HEK293 (cell line): ENCODE results near the gene CDYL2.

ENCODE experiments used
- CTCF ChIA-PET: fragments of 350-600 bp; formaldehyde crosslinking; extraction: SDS; loops from one replicate; lab custom pipeline; 2021; ENCODE audit warnings: antibody characterized with exemption; lab: Yijun Ruan, JAX
- POLR2A ChIA-PET: fragments of 300-600 bp; formaldehyde crosslinking; extraction: SDS; loops from one replicate; lab custom pipeline; 2020; ENCODE audit warnings: antibody characterized with exemption, inconsistent platforms; lab: Yijun Ruan, JAX
- H3K27ac ChIP-seq: fragments of 200-500 bp; sonication (Bioruptor generic); 2 replicates; pipeline ENCODE4 v1.5.1; 2014; ENCODE audit warnings: low read depth, low read length, control low read depth, inconsistent platforms; ENCODE audit errors: extremely low read depth
- H3K36me3 ChIP-seq, 2 experiments: fragments of 200-500 bp in 1 of 2; sonication (Bioruptor generic) in 1 of 2; 1 replicate in 1 of 2; 2 replicates in 1 of 2; pipeline ENCODE4 v1.5.1; 2014 to 2017; ENCODE audit warnings: inconsistent platforms in 2 of 2, low read length in 2 of 2; ENCODE audit not compliant: control insufficient read depth in 2 of 2, insufficient read depth in 1 of 2
- H3K4me1 ChIP-seq: fragments of 200-500 bp; sonication (Bioruptor generic); 2 replicates; pipeline ENCODE4 v1.5.1; 2014; ENCODE audit warnings: mild to moderate bottlenecking, low read length, inconsistent platforms; ENCODE audit not compliant: control insufficient read depth, insufficient read depth
- H3K4me3 ChIP-seq: 2 replicates; pipeline ENCODE4 v1.5.1; 2011; ENCODE audit warnings: low read depth, mild to moderate bottlenecking, control low read depth, low read length, moderate library complexity
- H3K9me3 ChIP-seq: fragments of 200-500 bp; sonication (Bioruptor generic); 2 replicates; pipeline ENCODE4 v1.5.1; 2014; ENCODE audit warnings: low read depth, low read length, inconsistent platforms; ENCODE audit not compliant: control insufficient read depth, insufficient read depth
- CTCF ChIP-seq: fragments of 450-650 bp; formaldehyde crosslinking; IDR thresholded peaks from 2 replicates; pipeline ENCODE4 v1.5.1; 2016; ENCODE audit warnings: missing biosample characterization, missing genetic modification characterization
- MYNN ChIP-seq: fragments of 450-650 bp; formaldehyde crosslinking; IDR thresholded peaks from 2 replicates; pipeline ENCODE4 v1.5.1; 2016; ENCODE audit warnings: missing biosample characterization, missing genetic modification characterization, borderline replicate concordance
- OVOL3 ChIP-seq: fragments of 450-650 bp; formaldehyde crosslinking; IDR thresholded peaks from 2 replicates; pipeline ENCODE4 v1.5.1; 2016; ENCODE audit warnings: missing biosample characterization, missing genetic modification characterization
- SCRT1 ChIP-seq: fragments of 450-650 bp; formaldehyde crosslinking; IDR thresholded peaks from 2 replicates; pipeline ENCODE4 v1.5.1; 2016; ENCODE audit warnings: missing biosample characterization, missing genetic modification characterization, borderline replicate concordance
- ZBTB10 ChIP-seq: fragments of 450-650 bp; formaldehyde crosslinking; IDR thresholded peaks from 2 replicates; pipeline ENCODE4 v1.5.1; 2016; ENCODE audit warnings: missing biosample characterization, missing genetic modification characterization
- ZBTB20 ChIP-seq: fragments of 450-650 bp; formaldehyde crosslinking; IDR thresholded peaks from 2 replicates; pipeline ENCODE4 v1.5.1; 2016; ENCODE audit warnings: missing biosample characterization, missing genetic modification characterization
- ZFP41 ChIP-seq: fragments of 450-650 bp; formaldehyde crosslinking; IDR thresholded peaks from 2 replicates; pipeline ENCODE4 v1.5.1; 2016; ENCODE audit warnings: missing biosample characterization, missing genetic modification characterization, borderline replicate concordance
- ZNF341 ChIP-seq: fragments of 450-650 bp; formaldehyde crosslinking; IDR thresholded peaks from 2 replicates; pipeline ENCODE4; 2016; ENCODE audit warnings: low read depth, missing biosample characterization, missing genetic modification characterization
- ZNF433 ChIP-seq: fragments of 450-650 bp; formaldehyde crosslinking; IDR thresholded peaks from 2 replicates; pipeline ENCODE4 v1.5.1; 2016; ENCODE audit warnings: missing biosample characterization, missing genetic modification characterization, low read depth
- ZNF514 ChIP-seq: fragments of 450-650 bp; formaldehyde crosslinking; IDR thresholded peaks from 2 replicates; pipeline ENCODE4 v1.5.1; 2016; ENCODE audit warnings: missing biosample characterization, missing genetic modification characterization
- ZNF555 ChIP-seq: fragments of 450-650 bp; formaldehyde crosslinking; conservative IDR thresholded peaks from 2 replicates; pipeline ENCODE4 v1.5.1; 2017; ENCODE audit warnings: missing biosample characterization, mild to moderate bottlenecking, missing genetic modification characterization, inconsistent platforms
- ZNF701 ChIP-seq: fragments of 450-650 bp; formaldehyde crosslinking; IDR thresholded peaks from 2 replicates; pipeline ENCODE4 v1.5.1; 2016; ENCODE audit warnings: missing biosample characterization, missing genetic modification characterization
- ZNF776 ChIP-seq: fragments of 450-650 bp; formaldehyde crosslinking; IDR thresholded peaks from 2 replicates; pipeline ENCODE4 v1.5.0; 2017; ENCODE audit warnings: missing biosample characterization, missing genetic modification characterization, borderline replicate concordance
- ZNF785 ChIP-seq: fragments of 450-650 bp; formaldehyde crosslinking; IDR thresholded peaks from 2 replicates; pipeline ENCODE4 v1.5.1; 2016; ENCODE audit warnings: missing biosample characterization, missing genetic modification characterization
- ZNF830 ChIP-seq: fragments of 450-650 bp; IDR thresholded peaks from 2 replicates; pipeline ENCODE4 v1.5.0; 2018; ENCODE audit warnings: missing biosample characterization, missing genetic modification characterization, low read depth, mild to moderate bottlenecking, moderate library complexity
- ZSCAN30 ChIP-seq: fragments of 450-650 bp; IDR thresholded peaks from 2 replicates; pipeline ENCODE4 v1.5.1; 2018; ENCODE audit warnings: missing biosample characterization, mild to moderate bottlenecking, missing genetic modification characterization, moderate library complexity
- TF ChIP-seq, protein P1 (sequence below): IDR thresholded peaks from 2 replicates; pipeline ENCODE4 v1.6.1; 2011; ENCODE audit warnings: mild to moderate bottlenecking, low read depth, low read length, borderline replicate concordance
- TF ChIP-seq, protein P2 (sequence below): fragments of 450-650 bp; formaldehyde crosslinking; IDR thresholded peaks from 2 replicates; pipeline ENCODE4 v1.5.1; 2016; ENCODE audit warnings: missing biosample characterization, missing genetic modification characterization
- TF ChIP-seq, protein P3 (sequence below): fragments of 450-650 bp; formaldehyde crosslinking; conservative IDR thresholded peaks from 2 replicates; pipeline ENCODE4 v1.5.1; 2016; ENCODE audit warnings: low read depth, missing biosample characterization, missing genetic modification characterization
- TF ChIP-seq, protein P4 (sequence below): fragments of 450-650 bp; formaldehyde crosslinking; IDR thresholded peaks from 2 replicates; pipeline ENCODE4 v1.5.1; 2016; ENCODE audit warnings: missing biosample characterization, missing genetic modification characterization, borderline replicate concordance

Gene CDYL2

DNA sequence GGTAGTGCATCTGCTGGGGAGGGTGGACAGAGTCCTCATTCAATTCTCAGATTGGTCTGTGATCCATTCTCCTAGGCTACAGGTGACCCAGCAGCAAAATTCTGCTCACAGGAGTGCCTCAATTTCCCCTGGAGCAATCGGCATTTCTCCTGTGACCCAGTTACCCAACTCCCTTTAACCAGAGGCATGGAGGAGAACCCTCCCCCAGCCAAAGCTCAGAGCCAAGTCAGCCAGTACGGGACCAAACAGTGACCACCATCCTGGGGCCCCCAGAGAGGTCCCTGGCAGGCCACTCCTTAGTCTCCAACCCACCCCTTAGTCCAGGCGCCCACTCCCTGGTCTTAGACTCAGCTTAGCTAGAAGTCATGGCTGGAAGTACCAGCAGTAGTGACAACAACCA is 188.0 kb downstream of the CDYL2 start:
- ChIA-PET CTCF (no interaction called here), POLR2A (no interaction called here)
- Histone ChIP-seq H3K27ac (no peak overlapping the region), H3K9me3 (no peaks in the 10 kb centered on the region), H3K4me3 (no peak overlapping the region), H3K36me3 (peaks cover 0 to 17% of the 10 kb centered on the region in 2 experiments; a peak in 1 of 3 replicates), H3K4me1 (no peaks in the 10 kb centered on the region)
- TF ChIP-seq ZFP41 (tag by site-specific recombination) (no peak), ZNF701 (tag by site-specific recombination) (no peak), CTCF (no peak), ZBTB10 (tag by site-specific recombination) (no peak), ZNF785 (tag by site-specific recombination) (no peak), SCRT1 (no peak), ZNF341 (no peak), ZBTB20 (tag by site-specific recombination) (no peak), ZNF555 (tag by site-specific recombination) (no peak), ZSCAN30 (no peak), ZNF830 (tag by site-specific recombination) (no peak), OVOL3 (tag by site-specific recombination) (no peak), MYNN (tag by site-specific recombination) (no peak), ZNF776 (no peak), ZNF514 (tag by site-specific recombination) (no peak), ZNF433 (tag by site-specific recombination) (no peak)
- TF ChIP-seq, protein P1, sequence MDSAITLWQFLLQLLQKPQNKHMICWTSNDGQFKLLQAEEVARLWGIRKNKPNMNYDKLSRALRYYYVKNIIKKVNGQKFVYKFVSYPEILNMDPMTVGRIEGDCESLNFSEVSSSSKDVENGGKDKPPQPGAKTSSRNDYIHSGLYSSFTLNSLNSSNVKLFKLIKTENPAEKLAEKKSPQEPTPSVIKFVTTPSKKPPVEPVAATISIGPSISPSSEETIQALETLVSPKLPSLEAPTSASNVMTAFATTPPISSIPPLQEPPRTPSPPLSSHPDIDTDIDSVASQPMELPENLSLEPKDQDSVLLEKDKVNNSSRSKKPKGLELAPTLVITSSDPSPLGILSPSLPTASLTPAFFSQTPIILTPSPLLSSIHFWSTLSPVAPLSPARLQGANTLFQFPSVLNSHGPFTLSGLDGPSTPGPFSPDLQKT: no peak
- TF ChIP-seq, protein P2, sequence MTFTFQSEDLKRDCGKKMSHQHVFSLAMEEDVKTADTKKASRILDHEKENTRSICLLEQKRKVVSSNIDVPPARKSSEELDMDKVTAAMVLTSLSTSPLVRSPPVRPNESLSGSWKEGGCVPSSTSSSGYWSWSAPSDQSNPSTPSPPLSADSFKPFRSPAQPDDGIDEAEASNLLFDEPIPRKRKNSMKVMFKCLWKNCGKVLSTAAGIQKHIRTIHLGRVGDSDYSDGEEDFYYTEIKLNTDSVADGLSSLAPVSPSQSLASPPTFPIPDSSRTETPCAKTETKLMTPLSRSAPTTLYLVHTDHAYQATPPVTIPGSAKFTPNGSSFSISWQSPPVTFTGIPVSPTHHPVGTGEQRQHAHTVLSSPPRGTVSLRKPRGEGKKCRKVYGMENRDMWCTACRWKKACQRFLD (tag by site-specific recombination): no peak
- TF ChIP-seq, protein P3, sequence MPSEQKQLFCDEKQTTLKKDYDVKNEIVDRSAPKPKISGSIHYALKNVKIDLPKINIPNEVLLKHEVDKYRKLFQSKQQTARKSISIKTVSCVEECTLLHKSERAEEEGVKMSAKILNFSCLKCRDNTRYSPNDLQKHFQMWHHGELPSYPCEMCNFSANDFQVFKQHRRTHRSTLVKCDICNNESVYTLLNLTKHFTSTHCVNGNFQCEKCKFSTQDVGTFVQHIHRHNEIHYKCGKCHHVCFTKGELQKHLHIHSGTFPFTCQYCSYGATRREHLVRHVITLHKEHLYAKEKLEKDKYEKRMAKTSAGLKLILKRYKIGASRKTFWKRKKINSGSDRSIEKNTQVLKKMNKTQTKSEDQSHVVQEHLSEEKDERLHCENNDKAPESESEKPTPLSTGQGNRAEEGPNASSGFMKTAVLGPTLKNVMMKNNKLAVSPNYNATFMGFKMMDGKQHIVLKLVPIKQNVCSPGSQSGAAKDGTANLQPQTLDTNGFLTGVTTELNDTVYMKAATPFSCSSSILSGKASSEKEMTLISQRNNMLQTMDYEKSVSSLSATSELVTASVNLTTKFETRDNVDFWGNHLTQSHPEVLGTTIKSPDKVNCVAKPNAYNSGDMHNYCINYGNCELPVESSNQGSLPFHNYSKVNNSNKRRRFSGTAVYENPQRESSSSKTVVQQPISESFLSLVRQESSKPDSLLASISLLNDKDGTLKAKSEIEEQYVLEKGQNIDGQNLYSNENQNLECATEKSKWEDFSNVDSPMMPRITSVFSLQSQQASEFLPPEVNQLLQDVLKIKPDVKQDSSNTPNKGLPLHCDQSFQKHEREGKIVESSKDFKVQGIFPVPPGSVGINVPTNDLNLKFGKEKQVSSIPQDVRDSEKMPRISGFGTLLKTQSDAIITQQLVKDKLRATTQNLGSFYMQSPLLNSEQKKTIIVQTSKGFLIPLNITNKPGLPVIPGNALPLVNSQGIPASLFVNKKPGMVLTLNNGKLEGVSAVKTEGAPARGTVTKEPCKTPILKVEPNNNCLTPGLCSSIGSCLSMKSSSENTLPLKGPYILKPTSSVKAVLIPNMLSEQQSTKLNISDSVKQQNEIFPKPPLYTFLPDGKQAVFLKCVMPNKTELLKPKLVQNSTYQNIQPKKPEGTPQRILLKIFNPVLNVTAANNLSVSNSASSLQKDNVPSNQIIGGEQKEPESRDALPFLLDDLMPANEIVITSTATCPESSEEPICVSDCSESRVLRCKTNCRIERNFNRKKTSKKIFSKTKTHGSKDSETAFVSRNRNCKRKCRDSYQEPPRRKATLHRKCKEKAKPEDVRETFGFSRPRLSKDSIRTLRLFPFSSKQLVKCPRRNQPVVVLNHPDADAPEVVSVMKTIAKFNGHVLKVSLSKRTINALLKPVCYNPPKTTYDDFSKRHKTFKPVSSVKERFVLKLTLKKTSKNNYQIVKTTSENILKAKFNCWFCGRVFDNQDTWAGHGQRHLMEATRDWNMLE (tag by site-specific recombination): no peak
- TF ChIP-seq, protein P4, sequence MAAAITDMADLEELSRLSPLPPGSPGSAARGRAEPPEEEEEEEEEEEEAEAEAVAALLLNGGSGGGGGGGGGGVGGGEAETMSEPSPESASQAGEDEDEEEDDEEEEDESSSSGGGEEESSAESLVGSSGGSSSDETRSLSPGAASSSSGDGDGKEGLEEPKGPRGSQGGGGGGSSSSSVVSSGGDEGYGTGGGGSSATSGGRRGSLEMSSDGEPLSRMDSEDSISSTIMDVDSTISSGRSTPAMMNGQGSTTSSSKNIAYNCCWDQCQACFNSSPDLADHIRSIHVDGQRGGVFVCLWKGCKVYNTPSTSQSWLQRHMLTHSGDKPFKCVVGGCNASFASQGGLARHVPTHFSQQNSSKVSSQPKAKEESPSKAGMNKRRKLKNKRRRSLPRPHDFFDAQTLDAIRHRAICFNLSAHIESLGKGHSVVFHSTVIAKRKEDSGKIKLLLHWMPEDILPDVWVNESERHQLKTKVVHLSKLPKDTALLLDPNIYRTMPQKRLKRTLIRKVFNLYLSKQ (tag by site-specific recombination): no peak
